Activated CD8-positive, alpha-beta memory T cell treated with anti-CD3 and anti-CD28 coated beads, Interleukin-2, amount 50 U/mL, for 48 hours (primary cell): Measurements from ENCODE around the gene MRPL19.
A peak's percentile ranks its signal among the peaks of the same experiment; 100 is the strongest.
"Not testable (repeated sequence)": the region's sequence is repeated elsewhere in the genome, so short reads cannot be mapped to it uniquely, and the experiment has no call there.

Experiments used
- DNase-seq: peaks from one replicate; pipeline ENCODE4 v3.0.0-alpha.2; 2020

MRPL19 gene

GRCh38 chr2:75616933-75617332 is 29.6 kb upstream of the MRPL19 start:
- no peak for DNase-seq

DNA sequence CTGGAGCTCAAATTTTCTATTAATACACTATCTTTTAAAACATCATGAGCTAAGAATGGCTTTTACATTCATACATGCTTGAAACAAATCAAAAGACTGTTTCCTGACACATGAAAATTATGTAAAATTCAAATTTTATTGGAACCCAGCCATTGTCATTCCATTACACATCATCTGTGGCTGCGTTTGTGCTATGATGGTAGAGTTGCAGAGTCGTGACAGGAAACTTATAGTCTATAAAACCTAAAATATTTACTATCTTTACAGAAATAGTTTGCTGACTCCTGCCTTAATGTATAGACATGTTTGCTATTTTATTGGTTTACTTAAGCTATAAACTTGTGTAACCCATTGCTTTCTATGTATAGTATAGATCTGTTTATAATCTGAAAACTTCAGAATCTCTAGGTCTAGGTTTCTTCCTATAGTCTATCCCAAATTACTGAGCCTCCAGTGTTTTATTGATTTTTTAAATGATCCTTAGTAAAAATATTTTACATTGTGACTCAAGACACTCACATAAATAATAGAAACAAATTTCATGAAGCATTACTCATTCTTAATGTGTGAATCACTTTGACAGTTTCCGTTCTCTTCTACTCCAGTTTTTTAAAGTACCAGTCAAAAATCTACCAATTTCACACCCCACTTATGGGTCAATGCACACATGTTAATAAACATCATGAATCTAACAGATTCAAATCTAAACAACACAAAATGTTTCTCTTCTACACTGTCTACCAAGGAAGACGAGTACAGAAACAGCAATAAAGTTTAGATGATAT is 26.4 kb upstream of the MRPL19 start:
- no peak for DNase-seq

DNA sequence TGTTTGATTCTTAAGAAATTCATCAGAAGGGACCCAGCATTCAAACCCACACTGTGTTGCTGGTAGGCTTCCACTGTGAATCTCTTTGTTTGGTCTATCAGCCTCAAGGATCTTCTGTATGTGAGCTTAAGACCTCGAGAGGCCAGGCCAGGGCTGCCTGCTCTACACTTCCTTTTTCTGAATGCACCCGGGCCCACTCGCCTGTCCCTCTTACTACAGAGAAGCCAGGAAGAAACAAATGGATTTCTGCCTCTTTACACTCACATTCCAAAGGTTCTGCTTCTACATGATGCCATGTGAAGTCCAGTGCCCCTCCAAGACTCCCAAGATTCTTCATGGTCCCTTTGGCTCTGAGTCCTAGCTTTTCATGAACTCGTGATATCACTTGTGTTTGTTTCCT is 25.4 kb upstream of the MRPL19 start:
- no peak for DNase-seq

DNA sequence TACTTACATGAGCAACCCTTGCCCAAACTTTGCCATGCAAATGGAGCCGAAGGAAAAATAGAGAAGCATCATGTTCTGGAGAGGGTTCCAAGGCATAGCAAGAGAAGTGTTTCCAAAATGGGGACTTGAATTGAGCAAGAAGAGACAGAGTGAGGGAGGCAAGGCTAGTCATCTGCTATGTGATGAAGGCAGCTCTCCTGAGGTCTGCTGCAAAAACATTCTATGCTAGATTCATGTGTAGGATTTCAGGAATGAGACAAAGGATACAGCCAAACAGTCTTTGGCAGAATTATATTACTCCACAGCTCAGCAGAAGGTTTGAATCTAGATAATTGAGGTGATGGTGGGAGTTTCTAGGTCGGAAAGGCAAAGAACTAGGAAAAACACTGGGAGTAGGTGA is 24.1 kb upstream of the MRPL19 start:
- no peak for DNase-seq

DNA sequence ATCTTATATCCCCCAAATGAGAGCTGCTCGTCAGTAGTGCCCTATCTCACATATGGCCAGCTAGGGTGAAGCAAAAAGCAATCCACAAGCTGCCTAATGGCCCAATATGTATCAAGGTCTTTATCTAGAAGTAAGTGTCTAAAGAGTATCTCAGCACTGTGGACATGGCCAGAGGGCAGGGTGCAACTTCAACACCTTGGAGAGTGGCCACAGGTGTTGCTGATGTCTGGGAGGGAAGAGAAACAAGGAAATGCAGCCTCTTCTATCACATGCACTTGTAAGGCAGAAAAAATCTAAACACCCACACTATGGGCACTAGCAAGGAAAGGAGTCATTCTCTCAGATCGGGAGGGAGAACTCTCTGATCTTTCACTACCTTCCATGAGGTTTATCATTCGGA is 23.7 kb upstream of the MRPL19 start:
- DNase-seq = no peak

GRCh38 chr2:75627902-75628504 is 18.6 kb upstream of the MRPL19 start:
- DNase-seq = peak; percentile 81

GRCh38 chr2:75632091-75632701 is 14.4 kb upstream of the MRPL19 start:
- no peak for DNase-seq

DNA sequence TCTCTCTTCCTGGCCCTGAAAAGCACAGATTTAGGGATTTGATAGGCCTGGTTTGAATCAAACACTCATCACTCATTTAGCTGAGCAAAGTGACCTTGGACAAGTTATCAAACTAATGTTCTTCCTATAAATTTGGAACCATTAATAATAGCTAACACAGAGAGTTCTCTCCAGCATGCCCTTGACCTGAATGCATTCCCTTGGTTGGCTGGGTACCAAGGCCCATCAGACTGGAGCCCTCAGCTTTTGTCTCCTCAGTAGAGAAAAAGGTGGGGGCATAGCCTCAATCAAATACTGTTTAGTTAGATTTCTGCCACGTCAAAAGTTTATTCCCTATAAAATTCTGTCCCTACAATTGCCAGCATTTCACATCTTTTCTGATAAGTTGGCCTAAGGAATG is 13.8 kb upstream of the MRPL19 start:
- DNase-seq = no peak

DNA sequence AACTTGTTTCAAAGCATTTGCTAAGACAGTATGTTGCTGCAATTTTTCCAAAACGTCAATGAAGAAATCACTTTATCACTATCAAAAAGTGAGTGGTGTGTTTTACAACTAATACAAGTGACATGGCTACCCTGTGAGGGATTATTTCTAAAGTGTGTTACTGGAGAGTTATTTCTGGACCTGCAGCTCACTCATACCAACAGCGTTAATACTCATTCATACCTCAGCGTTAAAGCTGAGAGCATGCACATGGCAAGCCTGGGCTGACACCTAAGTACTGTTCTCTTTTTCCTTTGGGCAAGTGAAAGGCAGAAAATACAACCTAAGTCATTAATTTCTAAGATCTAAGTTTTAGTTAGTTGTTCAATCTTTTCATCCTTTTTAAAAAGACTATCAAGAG is 13.0 kb upstream of the MRPL19 start:
- DNase-seq = no peak

DNA sequence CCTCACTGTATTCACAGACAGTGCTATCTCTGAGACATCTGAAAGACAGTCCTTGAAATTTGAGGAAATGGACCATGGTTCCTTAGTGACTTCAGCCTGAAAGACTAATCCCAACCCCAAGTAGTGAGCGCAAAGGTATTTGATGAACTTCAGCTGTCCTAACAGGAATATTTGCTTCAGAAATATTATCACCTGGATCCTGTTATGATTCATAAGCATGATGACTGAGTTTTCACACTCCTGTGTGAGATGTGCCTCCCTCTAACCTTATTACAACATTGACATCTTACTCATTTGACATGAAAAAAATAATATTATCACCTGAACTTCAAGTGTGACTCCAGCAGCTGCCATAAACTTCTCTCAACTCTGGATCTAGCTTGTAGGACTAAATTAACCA is 11.6 kb upstream of the MRPL19 start:
- DNase-seq = no peak

- no peak for DNase-seq
Measured at GRCh38 chr2:75637568-75637967, 9.0 kb upstream of the MRPL19 start.

- peak; percentile 64 for DNase-seq
Measured at GRCh38 chr2:75640621-75641121, 5.9 kb upstream of the MRPL19 start.

DNA sequence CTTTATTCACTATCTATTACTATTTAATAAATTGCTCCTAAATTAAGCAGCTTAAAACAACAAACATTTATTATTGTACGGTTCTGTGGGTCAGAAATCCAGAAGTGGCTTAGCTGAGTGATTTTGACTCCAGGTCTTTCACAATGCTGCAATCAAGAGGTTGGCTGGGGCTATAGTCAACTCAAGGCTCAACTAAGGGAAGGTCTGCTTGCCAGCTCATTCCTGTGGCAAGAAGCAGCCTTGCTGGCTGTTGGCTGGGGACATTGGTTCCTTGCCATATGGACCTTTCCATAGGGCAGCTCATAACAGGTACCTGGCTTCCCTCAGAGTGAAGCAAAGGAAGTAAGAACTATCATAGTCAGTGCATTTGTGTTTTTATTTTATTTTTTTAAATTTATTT is 5.0 kb upstream of the MRPL19 start:
- no peak for DNase-seq

DNA sequence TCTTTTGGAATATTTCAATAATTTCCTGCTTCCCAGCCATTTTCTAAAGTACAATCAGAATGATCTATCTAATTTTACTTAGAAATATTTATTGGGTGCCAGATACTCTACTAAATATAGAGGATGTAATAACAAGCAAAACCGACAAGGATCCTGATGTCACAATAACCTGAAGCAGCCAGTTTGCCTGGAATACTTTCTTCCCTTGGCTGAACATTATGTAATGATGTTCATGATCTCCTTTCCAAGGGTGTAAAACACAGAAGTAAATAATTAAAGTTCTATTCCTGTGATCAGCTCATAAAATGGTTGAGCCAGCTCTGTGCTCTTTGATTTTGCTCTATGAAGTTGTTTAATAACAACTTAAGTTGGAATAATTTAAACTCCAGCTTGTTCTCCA is 2.6 kb upstream of the MRPL19 start:
- no peak for DNase-seq

- DNase-seq = no peak
Measured at GRCh38 chr2:75645643-75646042, 940 bp upstream of the MRPL19 start.

DNA sequence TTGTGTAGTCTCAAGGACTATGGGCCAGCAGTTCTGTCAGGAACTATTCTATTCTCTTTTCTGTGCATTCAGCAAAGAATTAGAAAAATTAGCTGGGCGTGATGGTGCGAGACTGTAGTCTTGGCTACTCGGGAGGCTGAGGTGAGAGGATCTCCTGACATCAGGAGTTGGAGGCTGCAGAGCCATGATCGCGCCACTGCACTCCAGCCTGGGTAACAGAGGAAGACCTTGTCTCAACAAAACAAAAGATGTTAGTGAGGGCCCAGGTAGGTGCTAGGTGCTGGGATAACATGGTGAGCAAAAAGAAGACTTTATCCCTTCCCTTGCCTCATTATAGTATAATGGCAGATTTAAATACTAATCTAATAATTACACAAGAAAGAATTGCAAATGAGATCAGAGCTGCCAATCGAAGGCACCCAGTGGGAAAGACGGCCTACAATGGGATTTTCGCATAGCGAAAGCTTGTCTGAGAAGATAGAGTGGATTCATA is 447 bp upstream of the MRPL19 start:
- DNase-seq = no peak

DNA sequence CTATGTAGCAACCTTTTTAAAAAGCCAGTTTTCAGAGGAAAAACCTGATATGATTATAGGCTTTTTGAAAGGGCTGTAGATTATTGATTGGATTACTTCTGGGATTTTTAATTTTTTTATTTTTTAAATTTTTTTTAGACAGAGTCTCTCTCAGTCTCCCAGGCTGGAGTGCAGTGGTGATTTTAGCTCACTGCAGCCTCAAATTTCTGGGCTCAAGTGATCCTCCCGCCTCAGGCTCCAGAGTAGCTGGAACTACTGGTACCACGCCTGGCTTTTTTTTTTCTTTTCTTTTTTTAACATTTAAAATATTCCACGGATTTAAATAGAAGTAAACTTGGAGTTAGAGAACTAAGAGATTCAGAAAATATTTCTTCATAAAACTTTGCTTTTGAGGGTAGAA is 1.2 kb downstream of the MRPL19 start:
- DNase-seq = no peak

DNA sequence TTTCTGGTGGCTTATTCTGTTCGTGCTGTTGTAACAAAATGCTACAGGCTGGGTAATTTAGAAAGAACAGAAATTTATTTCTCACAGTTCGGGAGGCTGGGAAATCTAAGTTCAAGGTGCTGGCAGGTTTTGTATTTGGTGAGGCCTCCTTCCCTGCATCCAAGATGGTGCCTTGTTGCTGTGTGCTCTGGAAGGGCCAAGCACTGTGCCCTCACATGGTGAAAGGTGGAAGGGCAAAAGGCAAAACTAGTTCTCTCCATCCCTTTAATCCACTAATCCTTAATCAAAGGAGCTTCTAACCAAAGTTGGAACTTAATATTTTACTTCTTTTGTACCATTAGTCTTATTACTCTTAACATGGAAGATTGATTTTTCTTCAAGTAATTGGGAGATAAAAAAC is 7.4 kb downstream of the MRPL19 start:
- no peak for DNase-seq

DNA sequence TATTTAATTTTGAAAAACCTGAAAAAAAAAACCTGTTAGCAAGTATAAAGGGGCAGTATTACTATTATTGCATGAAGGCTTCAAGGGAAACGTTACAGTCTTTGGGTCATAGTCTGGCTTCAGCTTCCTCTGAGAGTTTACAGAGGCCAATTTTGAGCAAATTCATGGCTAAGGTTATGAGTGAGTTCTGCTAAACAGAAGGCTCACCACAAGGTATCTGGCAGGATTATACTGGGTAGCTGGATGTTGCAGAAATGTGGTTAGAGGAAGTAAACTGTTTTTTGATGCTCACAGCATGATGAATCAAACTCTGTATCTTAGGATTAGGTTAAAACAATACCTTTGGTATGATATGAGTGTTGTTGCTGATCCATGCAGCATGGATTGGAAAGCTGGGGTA is 9.3 kb downstream of the MRPL19 start:
- no peak for DNase-seq

GRCh38 chr2:75656563-75656962 is 10.0 kb downstream of the MRPL19 start:
- DNase-seq = no peak

DNA sequence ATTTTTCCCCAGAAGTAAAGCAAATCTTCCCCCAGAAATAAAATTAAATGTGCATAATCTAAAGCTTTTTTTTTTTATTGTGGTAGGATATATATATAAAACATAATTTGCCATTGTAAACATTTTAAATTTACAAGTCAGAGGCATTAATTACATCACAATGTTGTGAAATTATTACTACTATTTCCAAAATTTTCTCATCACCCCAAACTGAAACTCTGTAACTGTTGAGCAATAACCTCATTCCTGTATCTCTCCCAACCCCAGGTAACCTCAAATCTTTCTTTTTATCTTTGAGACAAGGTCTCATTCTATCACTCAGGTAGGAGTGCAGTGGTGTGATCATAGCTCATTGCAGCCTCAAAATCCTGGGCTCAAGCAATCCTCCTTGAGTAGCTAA is 11.2 kb downstream of the MRPL19 start:
- DNase-seq = no peak

- DNase-seq = no peak
Measured at GRCh38 chr2:75666911-75667310, 20.3 kb downstream of the MRPL19 start.

DNA sequence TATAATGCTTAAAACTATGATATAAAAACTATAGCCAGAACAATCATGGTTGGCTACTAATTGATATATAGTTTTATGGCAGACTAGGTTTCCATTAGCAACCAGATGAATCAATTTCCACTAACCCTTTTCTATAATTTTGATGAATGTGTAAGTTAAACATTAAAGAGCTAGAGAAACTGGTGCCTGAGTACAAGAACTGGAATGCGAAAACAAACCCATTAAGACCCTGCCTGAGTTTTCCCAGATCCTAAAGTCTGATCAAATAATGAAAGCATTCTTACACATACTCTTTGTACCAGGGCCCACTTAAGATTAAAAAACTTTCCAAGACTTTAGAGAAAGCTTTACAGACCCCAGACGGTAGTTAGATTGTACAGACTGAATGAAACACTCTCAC is 21.3 kb downstream of the MRPL19 start:
- DNase-seq = no peak

- DNase-seq = not testable (repeated sequence)
Measured at GRCh38 chr2:75675423-75675822, 28.8 kb downstream of the MRPL19 start.
